ENCODE results near the gene PRKAG1. TPM values are rescaled to one million over a fixed set of nuclear protein-coding genes. Genes with fewer than 3 reads are reported as not detected.

PRKAG1 gene
- total and polyA plus RNA-seq, 4 donors: 15.5 to 31.5 (median 20.9) TPM

DNA sequence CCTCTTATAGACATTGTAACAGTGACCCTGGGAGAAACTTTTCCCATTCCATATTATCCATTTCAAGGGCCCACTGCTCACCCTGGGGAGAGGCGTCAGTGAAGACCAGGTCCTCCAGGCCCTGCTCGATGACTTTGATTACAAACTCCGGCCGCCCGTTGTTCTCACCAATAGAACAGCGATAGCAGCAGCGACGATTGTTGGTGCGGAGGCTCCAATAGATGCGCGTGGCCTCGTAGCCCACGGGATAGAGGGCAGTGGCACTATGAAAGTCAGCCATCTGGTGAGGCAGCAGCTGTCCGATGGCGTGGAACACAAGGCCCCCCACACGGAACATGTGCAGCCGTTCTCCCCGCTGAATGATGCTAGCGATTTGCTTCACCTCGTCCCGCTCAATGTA lies 7.5 kb upstream of the PRKAG1 start:
- no peak overlapping the region for H3K9ac ChIP-seq (ENCODE audit: low read depth in 1 of 2, low read length in 2 of 2)
- no peaks in the 10 kb centered on the region for H3K4me1 ChIP-seq (ENCODE audit: control insufficient read depth in 4 of 4, insufficient read depth in 4 of 4, low read length in 3 of 4)
- H3K9me3 ChIP-seq (ENCODE audit: control insufficient read depth in 4 of 4, low read length in 3 of 4): no peaks in the 10 kb centered on the region
- H3K27ac ChIP-seq (ENCODE audit: low read depth in 1 of 2, low read length in 2 of 2): no peak overlapping the region
- H3K4me3 ChIP-seq (ENCODE audit: low read depth in 1 of 3, low read length in 3 of 3): no peak overlapping the region
- no peak for DNase-seq (ENCODE audit: low spot score)
- H3K27me3 ChIP-seq (ENCODE audit: control insufficient read depth in 4 of 4, insufficient read depth in 4 of 4, low read length in 3 of 4): no peaks in the 10 kb centered on the region
- TF ChIP-seq, protein P1, sequence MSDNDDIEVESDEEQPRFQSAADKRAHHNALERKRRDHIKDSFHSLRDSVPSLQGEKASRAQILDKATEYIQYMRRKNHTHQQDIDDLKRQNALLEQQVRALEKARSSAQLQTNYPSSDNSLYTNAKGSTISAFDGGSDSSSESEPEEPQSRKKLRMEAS (IDR thresholded peaks at IDR 0.05): no peak
- TF ChIP-seq RXRA (IDR thresholded peaks at IDR 0.05) (no peak), NR2F2 (IDR thresholded peaks at IDR 0.05) (no peak), YY1 (IDR thresholded peaks at IDR 0.05) (no peak), SP1 (IDR thresholded peaks at IDR 0.05) (no peak), TAF1 (conservative IDR thresholded peaks at IDR 0.05) (no peak)
- TF ChIP-seq, protein P2, sequence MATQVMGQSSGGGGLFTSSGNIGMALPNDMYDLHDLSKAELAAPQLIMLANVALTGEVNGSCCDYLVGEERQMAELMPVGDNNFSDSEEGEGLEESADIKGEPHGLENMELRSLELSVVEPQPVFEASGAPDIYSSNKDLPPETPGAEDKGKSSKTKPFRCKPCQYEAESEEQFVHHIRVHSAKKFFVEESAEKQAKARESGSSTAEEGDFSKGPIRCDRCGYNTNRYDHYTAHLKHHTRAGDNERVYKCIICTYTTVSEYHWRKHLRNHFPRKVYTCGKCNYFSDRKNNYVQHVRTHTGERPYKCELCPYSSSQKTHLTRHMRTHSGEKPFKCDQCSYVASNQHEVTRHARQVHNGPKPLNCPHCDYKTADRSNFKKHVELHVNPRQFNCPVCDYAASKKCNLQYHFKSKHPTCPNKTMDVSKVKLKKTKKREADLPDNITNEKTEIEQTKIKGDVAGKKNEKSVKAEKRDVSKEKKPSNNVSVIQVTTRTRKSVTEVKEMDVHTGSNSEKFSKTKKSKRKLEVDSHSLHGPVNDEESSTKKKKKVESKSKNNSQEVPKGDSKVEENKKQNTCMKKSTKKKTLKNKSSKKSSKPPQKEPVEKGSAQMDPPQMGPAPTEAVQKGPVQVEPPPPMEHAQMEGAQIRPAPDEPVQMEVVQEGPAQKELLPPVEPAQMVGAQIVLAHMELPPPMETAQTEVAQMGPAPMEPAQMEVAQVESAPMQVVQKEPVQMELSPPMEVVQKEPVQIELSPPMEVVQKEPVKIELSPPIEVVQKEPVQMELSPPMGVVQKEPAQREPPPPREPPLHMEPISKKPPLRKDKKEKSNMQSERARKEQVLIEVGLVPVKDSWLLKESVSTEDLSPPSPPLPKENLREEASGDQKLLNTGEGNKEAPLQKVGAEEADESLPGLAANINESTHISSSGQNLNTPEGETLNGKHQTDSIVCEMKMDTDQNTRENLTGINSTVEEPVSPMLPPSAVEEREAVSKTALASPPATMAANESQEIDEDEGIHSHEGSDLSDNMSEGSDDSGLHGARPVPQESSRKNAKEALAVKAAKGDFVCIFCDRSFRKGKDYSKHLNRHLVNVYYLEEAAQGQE (IDR thresholded peaks at IDR 0.05): no peak
- WGBS: 98% methylated on average over 21 of the region's 21 CpGs
- H3K36me3 ChIP-seq (ENCODE audit: control insufficient read depth in 4 of 4, insufficient read depth in 3 of 4, low read depth in 1 of 4, low read length in 3 of 4): peaks cover 21 to 86% (median 67%) of the 10 kb centered on the region in 4 donors

DNA sequence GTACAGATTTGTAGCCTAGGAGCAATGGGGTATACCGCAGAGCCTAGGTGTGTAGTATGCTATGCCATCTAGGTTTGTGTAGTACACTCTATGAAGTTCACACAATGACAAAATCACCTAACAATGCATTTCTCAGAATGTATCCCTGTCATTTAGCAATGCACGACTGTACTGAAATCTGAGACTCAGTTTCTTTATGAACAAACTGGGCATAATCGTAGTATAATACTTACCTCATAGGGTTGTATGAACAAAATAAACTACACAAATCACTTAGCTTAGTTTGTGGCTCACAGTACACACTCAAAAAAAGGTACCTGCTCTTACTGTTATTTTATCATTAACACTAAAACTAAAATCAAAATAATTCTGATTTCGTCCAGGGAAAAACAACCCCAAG lies 6.9 kb upstream of the PRKAG1 start:
- WGBS: 96% methylated on average over 4 of the region's 4 CpGs
- no peaks in the 10 kb centered on the region for H3K4me1 ChIP-seq (ENCODE audit: control insufficient read depth in 4 of 4, insufficient read depth in 4 of 4, low read length in 3 of 4)
- no peak overlapping the region for H3K9ac ChIP-seq (ENCODE audit: low read depth in 1 of 2, low read length in 2 of 2)
- no peak overlapping the region for H3K27ac ChIP-seq (ENCODE audit: low read depth in 1 of 2, low read length in 2 of 2)
- peaks cover 21 to 80% (median 66%) of the 10 kb centered on the region in 4 donors for H3K36me3 ChIP-seq (ENCODE audit: control insufficient read depth in 4 of 4, insufficient read depth in 3 of 4, low read depth in 1 of 4, low read length in 3 of 4)
- TF ChIP-seq RAD21 (IDR thresholded peaks at IDR 0.05) (no peak), TAF1 (conservative IDR thresholded peaks at IDR 0.05) (no peak), ZBTB33 (IDR thresholded peaks at IDR 0.05) (no peak), HNF4A (conservative IDR thresholded peaks at IDR 0.05) (no peak), NR2F2 (IDR thresholded peaks at IDR 0.05) (no peak), RXRA (IDR thresholded peaks at IDR 0.05) (no peak), JUND (IDR thresholded peaks at IDR 0.05) (no peak), SP1 (IDR thresholded peaks at IDR 0.05) (no peak), YY1 (IDR thresholded peaks at IDR 0.05) (no peak), HNF4G (IDR thresholded peaks at IDR 0.05) (no peak)
- TF ChIP-seq, protein P3, sequence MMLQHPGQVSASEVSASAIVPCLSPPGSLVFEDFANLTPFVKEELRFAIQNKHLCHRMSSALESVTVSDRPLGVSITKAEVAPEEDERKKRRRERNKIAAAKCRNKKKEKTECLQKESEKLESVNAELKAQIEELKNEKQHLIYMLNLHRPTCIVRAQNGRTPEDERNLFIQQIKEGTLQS (IDR thresholded peaks at IDR 0.05): no peak
- no peak for DNase-seq (ENCODE audit: low spot score)
- no peaks in the 10 kb centered on the region for H3K9me3 ChIP-seq (ENCODE audit: control insufficient read depth in 4 of 4, low read length in 3 of 4)
- no peak overlapping the region for H3K4me3 ChIP-seq (ENCODE audit: low read depth in 1 of 3, low read length in 3 of 3)
- no peaks in the 10 kb centered on the region for H3K27me3 ChIP-seq (ENCODE audit: control insufficient read depth in 4 of 4, insufficient read depth in 4 of 4, low read length in 3 of 4)

- no peak overlapping the region for H3K27ac ChIP-seq (ENCODE audit: low read depth in 1 of 2, low read length in 2 of 2)
- 97% methylated on average over 12 of the region's 12 CpGs for WGBS
- no peak overlapping the region for H3K9ac ChIP-seq (ENCODE audit: low read depth in 1 of 2, low read length in 2 of 2)
- H3K4me1 ChIP-seq (ENCODE audit: control insufficient read depth in 4 of 4, insufficient read depth in 4 of 4, low read length in 3 of 4): no peaks in the 10 kb centered on the region
- no peaks in the 10 kb centered on the region for H3K27me3 ChIP-seq (ENCODE audit: control insufficient read depth in 4 of 4, insufficient read depth in 4 of 4, low read length in 3 of 4)
- DNase-seq (ENCODE audit: low spot score): no peak
- H3K4me3 ChIP-seq (ENCODE audit: low read depth in 1 of 3, low read length in 3 of 3): no peak overlapping the region
- no peaks in the 10 kb centered on the region for H3K9me3 ChIP-seq (ENCODE audit: control insufficient read depth in 4 of 4, low read length in 3 of 4)
- H3K36me3 ChIP-seq (ENCODE audit: control insufficient read depth in 4 of 4, insufficient read depth in 3 of 4, low read depth in 1 of 4, low read length in 3 of 4): peaks cover 21 to 80% (median 65%) of the 10 kb centered on the region in 4 donors
- TF ChIP-seq, protein P2 (IDR thresholded peaks at IDR 0.05): no peak
- TF ChIP-seq, protein P1 (IDR thresholded peaks at IDR 0.05): no peak
- TF ChIP-seq TAF1 (conservative IDR thresholded peaks at IDR 0.05) (no peak), YY1 (IDR thresholded peaks at IDR 0.05) (no peak), RAD21 (IDR thresholded peaks at IDR 0.05) (no peak), FOXA1 (IDR thresholded peaks at IDR 0.05) (no peak), RXRA (IDR thresholded peaks at IDR 0.05) (no peak), JUND (IDR thresholded peaks at IDR 0.05) (no peak)
- TF ChIP-seq, protein P4, sequence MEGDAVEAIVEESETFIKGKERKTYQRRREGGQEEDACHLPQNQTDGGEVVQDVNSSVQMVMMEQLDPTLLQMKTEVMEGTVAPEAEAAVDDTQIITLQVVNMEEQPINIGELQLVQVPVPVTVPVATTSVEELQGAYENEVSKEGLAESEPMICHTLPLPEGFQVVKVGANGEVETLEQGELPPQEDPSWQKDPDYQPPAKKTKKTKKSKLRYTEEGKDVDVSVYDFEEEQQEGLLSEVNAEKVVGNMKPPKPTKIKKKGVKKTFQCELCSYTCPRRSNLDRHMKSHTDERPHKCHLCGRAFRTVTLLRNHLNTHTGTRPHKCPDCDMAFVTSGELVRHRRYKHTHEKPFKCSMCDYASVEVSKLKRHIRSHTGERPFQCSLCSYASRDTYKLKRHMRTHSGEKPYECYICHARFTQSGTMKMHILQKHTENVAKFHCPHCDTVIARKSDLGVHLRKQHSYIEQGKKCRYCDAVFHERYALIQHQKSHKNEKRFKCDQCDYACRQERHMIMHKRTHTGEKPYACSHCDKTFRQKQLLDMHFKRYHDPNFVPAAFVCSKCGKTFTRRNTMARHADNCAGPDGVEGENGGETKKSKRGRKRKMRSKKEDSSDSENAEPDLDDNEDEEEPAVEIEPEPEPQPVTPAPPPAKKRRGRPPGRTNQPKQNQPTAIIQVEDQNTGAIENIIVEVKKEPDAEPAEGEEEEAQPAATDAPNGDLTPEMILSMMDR (IDR thresholded peaks at IDR 0.05; ENCODE audit: low read depth, low read length, missing input control): no peak
Observed at GRCh38 chr12:49024543-49024942, 6.0 kb upstream of the PRKAG1 start.

Data from liver (tissue), 9 donors.